Loucy (cell line): ENCODE data around the gene GNPDA1.

Source experiments
- H2AFZ ChIP-seq: fragments of 200-600 bp; sonication (generic); 2 replicates; pipeline ENCODE4 v1.6.0; 2016; ENCODE audit warnings: antibody characterized with exemption, mild to moderate bottlenecking, low read length, moderate library complexity
- H3F3A ChIP-seq: fragments of 200-600 bp; 2 replicates; pipeline ENCODE4 v1.6.0; 2016; ENCODE audit warnings: antibody characterized with exemption, low read depth, mild to moderate bottlenecking
- H3K27me3 ChIP-seq: fragments of 200-600 bp; sonication (generic); 2 replicates; pipeline ENCODE4 v1.6.1; 2014; ENCODE audit warnings: low read length, mild to moderate bottlenecking; ENCODE audit not compliant: insufficient read depth, poor library complexity, severe bottlenecking
- H3K36me3 ChIP-seq: fragments of 200-600 bp; sonication (generic); 2 replicates; pipeline ENCODE4 v1.6.1; 2016; ENCODE audit warnings: low read length; ENCODE audit not compliant: insufficient read depth
- H3K4me1 ChIP-seq: fragments of 200-600 bp; sonication (generic); 2 replicates; pipeline ENCODE4 v1.5.1; 2014; ENCODE audit warnings: low read length, mild to moderate bottlenecking; ENCODE audit not compliant: insufficient read depth, poor library complexity, severe bottlenecking
- H3K4me2 ChIP-seq: fragments of 200-600 bp; sonication (generic); 2 replicates; pipeline ENCODE4 v1.6.0; 2014; ENCODE audit warnings: antibody characterized with exemption, low read length, low read depth, mild to moderate bottlenecking; ENCODE audit not compliant: poor library complexity, severe bottlenecking
- H3K4me3 ChIP-seq: fragments of 200-600 bp; sonication (generic); 2 replicates; pipeline ENCODE4 v1.5.1; 2014; ENCODE audit warnings: low read length, mild to moderate bottlenecking, mixed read lengths; ENCODE audit not compliant: poor library complexity, severe bottlenecking
- H3K79me2 ChIP-seq: fragments of 200-600 bp; sonication (generic); 2 replicates; pipeline ENCODE4 v1.6.1; 2014; ENCODE audit warnings: low read length; ENCODE audit not compliant: insufficient read depth
- H3K9ac ChIP-seq: fragments of 200-600 bp; sonication (generic); 2 replicates; pipeline ENCODE4 v1.6.0; 2014; ENCODE audit warnings: mild to moderate bottlenecking, low read depth, low read length, moderate library complexity; ENCODE audit not compliant: poor library complexity, severe bottlenecking
- H3K9me2 ChIP-seq: fragments of 200-600 bp; sonication (generic); replicated peaks from 2 replicates; pipeline ENCODE4 v1.6.1; 2016; ENCODE audit warnings: low read depth, low read length, mixed read lengths
- H3K9me3 ChIP-seq: fragments of 200-600 bp; sonication (generic); 2 replicates; pipeline ENCODE4 v1.6.1; 2014; ENCODE audit warnings: mild to moderate bottlenecking, antibody characterized with exemption, low read length, low read depth; ENCODE audit not compliant: insufficient read depth
- H4K20me1 ChIP-seq: fragments of 200-600 bp; sonication (generic); 2 replicates; pipeline ENCODE4 v1.6.0; 2014; ENCODE audit warnings: antibody characterized with exemption, low read length, mild to moderate bottlenecking; ENCODE audit not compliant: insufficient read depth, poor library complexity, severe bottlenecking
- EZH2phosphoT487 ChIP-seq: fragments of 200-600 bp; IDR thresholded peaks from 2 replicates; pipeline ENCODE4 v1.6.1; 2018; ENCODE audit warnings: antibody characterized with exemption, mild to moderate bottlenecking, moderate library complexity, borderline replicate concordance
- TF ChIP-seq, protein P1 (sequence below): fragments of 200-600 bp; sonication (generic); conservative IDR thresholded peaks from 2 replicates; pipeline ENCODE4 v1.5.1; 2014; ENCODE audit warnings: mild to moderate bottlenecking, antibody characterized with exemption, low read length

The GNPDA1 gene

DNA sequence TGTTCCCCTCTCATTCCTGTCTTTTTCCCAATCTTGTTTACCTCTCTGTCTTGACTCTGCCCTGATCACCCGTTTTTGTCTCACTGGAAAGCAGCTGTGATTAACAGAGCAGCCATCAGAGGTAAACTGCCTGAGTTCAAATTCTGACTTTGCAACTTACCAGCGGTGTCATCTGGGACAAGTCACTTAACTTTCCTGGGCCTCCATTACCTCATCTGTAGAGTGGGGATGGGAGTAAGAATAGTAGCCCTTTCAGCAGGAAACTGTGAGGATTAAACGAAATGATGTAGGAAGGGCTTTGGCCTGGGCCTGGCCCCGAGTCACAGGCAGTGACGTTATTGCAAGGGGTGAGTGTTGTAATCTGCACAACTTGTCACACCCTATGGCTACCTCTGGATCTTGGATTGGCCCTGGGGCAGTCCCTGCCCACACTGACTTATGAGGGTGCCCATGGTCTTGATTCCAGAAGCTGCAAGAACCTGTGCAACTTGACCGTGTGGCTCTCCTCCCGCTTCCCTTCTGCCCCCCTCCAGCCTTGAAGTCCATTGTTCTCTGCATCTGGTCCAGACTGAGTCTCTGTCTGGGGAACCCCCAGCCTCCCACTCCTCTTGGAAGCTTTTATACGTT, 54.2 kb downstream of the GNPDA1 start:
- no peaks in the 10 kb centered on the region for H3F3A ChIP-seq
- no peaks in the 10 kb centered on the region for H3K79me2 ChIP-seq
- H3K36me3 ChIP-seq = no peaks in the 10 kb centered on the region
- peak overlapping the region; percentile 73 for H3K9ac ChIP-seq
- H3K27me3 ChIP-seq = no peaks in the 10 kb centered on the region
- peaks cover 43% of the 10 kb centered on the region for H3K4me1 ChIP-seq
- H2AFZ ChIP-seq = peak overlapping the region; percentile 73
- peak overlapping the region; percentile 88 for H3K4me2 ChIP-seq
- peak overlapping the region; percentile 73 for H3K4me3 ChIP-seq
- H4K20me1 ChIP-seq = no peaks in the 10 kb centered on the region
- no peaks in the 10 kb centered on the region for H3K9me2 ChIP-seq
- no peaks in the 10 kb centered on the region for H3K9me3 ChIP-seq
- TF ChIP-seq, protein P1, sequence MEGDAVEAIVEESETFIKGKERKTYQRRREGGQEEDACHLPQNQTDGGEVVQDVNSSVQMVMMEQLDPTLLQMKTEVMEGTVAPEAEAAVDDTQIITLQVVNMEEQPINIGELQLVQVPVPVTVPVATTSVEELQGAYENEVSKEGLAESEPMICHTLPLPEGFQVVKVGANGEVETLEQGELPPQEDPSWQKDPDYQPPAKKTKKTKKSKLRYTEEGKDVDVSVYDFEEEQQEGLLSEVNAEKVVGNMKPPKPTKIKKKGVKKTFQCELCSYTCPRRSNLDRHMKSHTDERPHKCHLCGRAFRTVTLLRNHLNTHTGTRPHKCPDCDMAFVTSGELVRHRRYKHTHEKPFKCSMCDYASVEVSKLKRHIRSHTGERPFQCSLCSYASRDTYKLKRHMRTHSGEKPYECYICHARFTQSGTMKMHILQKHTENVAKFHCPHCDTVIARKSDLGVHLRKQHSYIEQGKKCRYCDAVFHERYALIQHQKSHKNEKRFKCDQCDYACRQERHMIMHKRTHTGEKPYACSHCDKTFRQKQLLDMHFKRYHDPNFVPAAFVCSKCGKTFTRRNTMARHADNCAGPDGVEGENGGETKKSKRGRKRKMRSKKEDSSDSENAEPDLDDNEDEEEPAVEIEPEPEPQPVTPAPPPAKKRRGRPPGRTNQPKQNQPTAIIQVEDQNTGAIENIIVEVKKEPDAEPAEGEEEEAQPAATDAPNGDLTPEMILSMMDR = no peak
- TF ChIP-seq EZH2phosphoT487 = no peak

DNA sequence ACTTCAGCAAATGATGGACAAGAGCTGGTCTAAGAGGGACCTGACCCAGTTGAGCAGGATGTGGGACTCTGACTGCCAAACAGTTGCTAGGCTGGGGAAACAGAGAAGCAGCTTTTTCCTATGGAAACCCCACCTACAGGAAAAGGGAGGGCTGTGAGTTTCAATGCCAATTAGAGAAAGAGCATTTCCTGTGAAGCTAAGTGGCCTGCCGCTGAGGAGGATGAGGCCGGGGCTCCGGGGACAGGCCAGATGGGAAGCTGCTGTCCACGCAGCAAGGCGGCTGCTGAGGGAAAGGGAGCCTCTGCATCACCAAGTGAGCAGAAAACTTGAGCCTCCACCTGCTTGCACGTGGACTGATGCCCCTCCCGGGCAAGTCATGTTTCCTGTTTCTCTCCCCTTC, 54.7 kb downstream of the GNPDA1 start, which contains the start of gene PCDH12:
Gene PCDH12, minus strand, starts transcription at position 90 of the 400 bp plus-strand sequence. CDS start 351 bp downstream, outside the sequence.
- peak within 1 kb of the TSS; percentile 88 for H3K4me2 ChIP-seq
- no peaks in the 10 kb centered on the region for H3K36me3 ChIP-seq
- TF ChIP-seq, protein P1 = no peak
- no peak for TF ChIP-seq EZH2phosphoT487
- peaks cover 44% of the 10 kb centered on the region for H3K4me1 ChIP-seq
- H3K9me3 ChIP-seq = no peaks in the 10 kb centered on the region
- no peaks in the 10 kb centered on the region for H3K79me2 ChIP-seq
- peak within 1 kb of the TSS; percentile 73 for H3K4me3 ChIP-seq
- no peaks in the 10 kb centered on the region for H3K27me3 ChIP-seq
- H3K9ac ChIP-seq = peak within 1 kb of the TSS; percentile 73
- H3F3A ChIP-seq = no peaks in the 10 kb centered on the region
- no peaks in the 10 kb centered on the region for H4K20me1 ChIP-seq
- peak within 1 kb of the TSS; percentile 73 for H2AFZ ChIP-seq
- H3K9me2 ChIP-seq = no peaks in the 10 kb centered on the region

DNA sequence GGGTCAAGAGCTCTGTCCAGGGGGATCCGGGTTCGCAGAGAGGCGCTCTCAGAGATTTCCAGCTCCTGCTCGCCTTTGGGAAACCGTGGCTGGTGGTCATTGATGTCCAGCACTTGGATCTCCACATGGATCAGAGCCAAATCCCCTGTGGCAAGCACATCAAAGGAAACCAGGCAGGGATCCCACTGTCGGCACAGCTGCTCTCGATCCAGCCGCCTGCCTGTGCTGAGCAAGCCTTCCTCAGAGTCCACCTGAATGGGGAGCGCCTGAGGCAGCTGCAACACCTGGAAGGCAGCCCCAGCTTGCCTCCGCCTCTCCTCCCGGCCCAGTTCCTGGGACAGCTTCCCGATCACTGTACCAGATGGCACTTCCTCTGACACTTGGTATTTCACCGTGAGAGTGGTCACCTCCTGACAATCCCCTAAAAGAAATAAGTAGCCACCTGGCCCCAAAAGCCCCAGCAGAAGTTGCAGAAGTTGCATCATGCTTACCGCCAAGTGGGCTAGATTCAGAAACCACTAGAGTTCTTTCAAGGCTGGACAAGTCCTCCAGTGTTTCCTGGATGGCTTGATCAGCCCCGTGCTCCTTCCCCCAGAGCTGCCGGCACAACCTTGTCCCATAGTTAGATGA, 55.3 kb downstream of the GNPDA1 start:
- no peak for TF ChIP-seq EZH2phosphoT487
- TF ChIP-seq, protein P1 = no peak
- no peaks in the 10 kb centered on the region for H3K9me3 ChIP-seq
- H3K4me2 ChIP-seq = peak overlapping the region; percentile 88
- no peaks in the 10 kb centered on the region for H3K9me2 ChIP-seq
- H3K4me3 ChIP-seq = peak overlapping the region; percentile 73
- peak overlapping the region; percentile 73 for H3K9ac ChIP-seq
- H2AFZ ChIP-seq = no peak overlapping the region; the same call in 1 of the 2 replicates
- H3F3A ChIP-seq = no peaks in the 10 kb centered on the region
- peaks cover 45% of the 10 kb centered on the region for H3K4me1 ChIP-seq
- no peaks in the 10 kb centered on the region for H4K20me1 ChIP-seq
- no peaks in the 10 kb centered on the region for H3K36me3 ChIP-seq
- H3K27me3 ChIP-seq = no peaks in the 10 kb centered on the region
- H3K79me2 ChIP-seq = no peaks in the 10 kb centered on the region
